Calu3 (cell line): ENCODE results near the gene KRTAP15-1. TPM values are rescaled to one million over a fixed set of nuclear protein-coding genes. Genes with fewer than 3 reads are reported as not detected.

Experiments used
- BruUV-seq: library from RNA; stranded (reverse); fragments of 400-500 nt; replicated peaks from 2 replicates; lab custom pipeline; 2021; lab: Mats Ljungman, UMichigan
- CTCF ChIA-PET: fragments of 300-600 bp; sonication (Branson Sonifier 250); formaldehyde crosslinking; loops from one replicate; lab custom pipeline; 2022; ENCODE audit warnings: antibody characterized with exemption; lab: Charles Lee
- DNase-seq: peaks from one replicate; pipeline ENCODE4 v3.0.0; 2022
- H3K27ac Mint-ChIP-seq: one replicate; pipeline ENCODE4 v1.8.0; 2022; ENCODE audit warnings: mixed read lengths; ENCODE audit not compliant: unreplicated experiment
- H3K27me3 Mint-ChIP-seq: one replicate; pipeline ENCODE4 v1.8.0; 2022; ENCODE audit warnings: mixed read lengths; ENCODE audit not compliant: unreplicated experiment
- H3K36me3 Mint-ChIP-seq: one replicate; pipeline ENCODE4 v1.8.0; 2022; ENCODE audit warnings: mild to moderate bottlenecking, moderate library complexity, mixed read lengths; ENCODE audit not compliant: insufficient read depth, unreplicated experiment
- H3K4me1 Mint-ChIP-seq: one replicate; pipeline ENCODE4 v1.8.0; 2022; ENCODE audit warnings: mild to moderate bottlenecking, low read depth, mixed read lengths; ENCODE audit not compliant: unreplicated experiment
- H3K4me3 Mint-ChIP-seq: one replicate; pipeline ENCODE4 v1.8.0; 2022; ENCODE audit warnings: mild to moderate bottlenecking, low read depth, moderate library complexity, mixed read lengths; ENCODE audit not compliant: unreplicated experiment
- H3K9me3 Mint-ChIP-seq: one replicate; pipeline ENCODE4 v1.8.0; 2022; ENCODE audit warnings: low read depth, mixed read lengths; ENCODE audit not compliant: unreplicated experiment
- CTCF ChIP-seq: fragments of 200-600 bp; IDR thresholded peaks from one replicate; pipeline ENCODE4 v1.8.0; 2022; ENCODE audit warnings: antibody characterized with exemption; ENCODE audit not compliant: unreplicated experiment
- intact Hi-C: fragments of 100-400 bp; cut with micrococcal nuclease; formaldehyde crosslinking; loops from one replicate; pipeline ENCODE4 v1.10.0; 2022; ENCODE audit not compliant: unreplicated experiment
- total RNA-seq: library from RNA; stranded (reverse); gene quantifications from 2 replicates; pipeline ENCODE4 v1.2.3, GENCODE V29; 2022

The KRTAP15-1 gene
- total RNA-seq, 1 experiment from 2014 or later = not detected

- intact Hi-C loops = no loop called here
- no peaks in the 10 kb centered on the region for H3K36me3 Mint-ChIP-seq
- no peak overlapping the region for H3K4me3 Mint-ChIP-seq
- peaks cover 2% of the 10 kb centered on the region for H3K9me3 Mint-ChIP-seq
- H3K27ac Mint-ChIP-seq = no peak overlapping the region
- peak; percentile 12 for DNase-seq
- no peaks in the 10 kb centered on the region for H3K4me1 Mint-ChIP-seq
- no peak for TF ChIP-seq CTCF
- CTCF ChIA-PET = no interaction called here
- H3K27me3 Mint-ChIP-seq = no peaks in the 10 kb centered on the region
- BruUV-seq = no TSS peak
Observed at GRCh38 chr21:30408782-30409494, 31.1 kb upstream of the KRTAP15-1 start.

- Mint-ChIP-seq H3K27me3 (no peaks in the 10 kb centered on the region), H3K4me3 (no peak overlapping the region), H3K27ac (no peak overlapping the region), H3K9me3 (no peaks in the 10 kb centered on the region), H3K4me1 (no peaks in the 10 kb centered on the region), H3K36me3 (no peaks in the 10 kb centered on the region)
- TF ChIP-seq CTCF = no peak
- no TSS peak for BruUV-seq
- intact Hi-C loops = no loop called here
- DNase-seq = no peak
- CTCF ChIA-PET = no interaction called here
Observed at GRCh38 chr21:30415993-30416392, 24.1 kb upstream of the KRTAP15-1 start.

- Mint-ChIP-seq H3K27ac (no peak within 1 kb of the TSS), H3K27me3 (no peaks in the 10 kb centered on the region)
Observed at GRCh38 chr21:30425826-30426225, 14.2 kb upstream of the KRTAP15-1 start, which contains the start of gene KRTAP13-3. Gene KRTAP13-3, minus strand, starts transcription at chr21:30425926. Its CDS starts 14 bp downstream, at chr21:30425912.

GRCh38 chr21:30426731-30427130, 13.3 kb upstream of the KRTAP15-1 start:
- Mint-ChIP-seq H3K4me1 (no peaks in the 10 kb centered on the region), H3K4me3 (no peak overlapping the region), H3K36me3 (no peaks in the 10 kb centered on the region), H3K27me3 (no peaks in the 10 kb centered on the region), H3K9me3 (peaks cover 7% of the 10 kb centered on the region), H3K27ac (no peak overlapping the region)
- DNase-seq = no peak
- intact Hi-C loops = no loop called here
- CTCF ChIA-PET = no interaction called here
- no TSS peak for BruUV-seq
- TF ChIP-seq CTCF = no peak

More at GRCh38 chr21:30425826-30426225, 14.2 kb upstream of the KRTAP15-1 start, which contains the start of gene KRTAP13-3:
- Mint-ChIP-seq H3K9me3 (peaks cover 7% of the 10 kb centered on the region), H3K4me1 (no peaks in the 10 kb centered on the region), H3K4me3 (no peak within 1 kb of the TSS), H3K36me3 (no peaks in the 10 kb centered on the region)
- intact Hi-C loops = no loop called here
- TF ChIP-seq CTCF = no peak
- DNase-seq = no peak
- no TSS peak for BruUV-seq
- CTCF ChIA-PET = no interaction called here
